ENCODE results near the gene PLCH1. TPM values are rescaled to one million over a fixed set of nuclear protein-coding genes. Genes with fewer than 3 reads are reported as not detected.

The PLCH1 gene
- total RNA-seq, 1 experiment from 2014 or later: 4.1 TPM

GRCh38 chr3:155453512-155453911, 291.4 kb downstream of the PLCH1 start:
- TF ChIP-seq EZH2phosphoT487 (IDR thresholded peaks at IDR 0.05; ENCODE audit: borderline replicate concordance, low read length) (no peak), EZH2 (IDR thresholded peaks at IDR 0.05; ENCODE audit: low read length, unreplicated experiment) (no peak), CTCF (conservative IDR thresholded peaks at IDR 0.05; ENCODE audit: low read depth, low read length) (no peak)
- no TSS peak for BruUV-seq (replicated peaks)
- Histone ChIP-seq H3K36me3 (ENCODE audit: low read depth, low read length) (no peaks in the 10 kb centered on the region), H4K20me1 (ENCODE audit: low read length) (no peaks in the 10 kb centered on the region), H3K9me2 (replicated peaks; ENCODE audit: low read length) (no peaks in the 10 kb centered on the region), H3K79me2 (ENCODE audit: low read length) (no peaks in the 10 kb centered on the region), H3F3A (ENCODE audit: low read length, unreplicated experiment) (no peaks in the 10 kb centered on the region), H3K4me1 (ENCODE audit: insufficient read depth, low read length) (no peaks in the 10 kb centered on the region), H2AFZ (ENCODE audit: low read length) (no peak overlapping the region), H3K27ac (ENCODE audit: low read length) (no peak overlapping the region), H3K9me3 (ENCODE audit: low read length) (no peaks in the 10 kb centered on the region), H3K9ac (ENCODE audit: low read length) (no peak overlapping the region), H3K27me3 (ENCODE audit: low read length) (no peaks in the 10 kb centered on the region), H3K4me3 (ENCODE audit: low read length) (no peak overlapping the region), H3K4me2 (ENCODE audit: low read length) (no peak overlapping the region)
- ATAC-seq: no peak
- DNase-seq: no peak
- POLR2A ChIA-PET (ENCODE audit: unreplicated experiment): no interaction called here
- intact Hi-C loops (cut with micrococcal nuclease): no loop called here
- CTCF ChIA-PET: no interaction called here

- Histone ChIP-seq H3F3A (ENCODE audit: low read length, unreplicated experiment) (no peaks in the 10 kb centered on the region), H3K27me3 (ENCODE audit: low read length) (no peaks in the 10 kb centered on the region), H2AFZ (ENCODE audit: low read length) (no peak overlapping the region), H4K20me1 (ENCODE audit: low read length) (no peaks in the 10 kb centered on the region), H3K79me2 (ENCODE audit: low read length) (no peaks in the 10 kb centered on the region), H3K4me3 (ENCODE audit: low read length) (no peak overlapping the region), H3K9me2 (replicated peaks; ENCODE audit: low read length) (no peaks in the 10 kb centered on the region), H3K27ac (ENCODE audit: low read length) (no peak overlapping the region), H3K9me3 (ENCODE audit: low read length) (no peaks in the 10 kb centered on the region), H3K4me1 (ENCODE audit: insufficient read depth, low read length) (no peaks in the 10 kb centered on the region), H3K4me2 (ENCODE audit: low read length) (no peak overlapping the region), H3K36me3 (ENCODE audit: low read depth, low read length) (no peaks in the 10 kb centered on the region), H3K9ac (ENCODE audit: low read length) (no peak overlapping the region)
- TF ChIP-seq EZH2phosphoT487 (IDR thresholded peaks at IDR 0.05; ENCODE audit: borderline replicate concordance, low read length): no peak
- no peak for TF ChIP-seq EZH2 (IDR thresholded peaks at IDR 0.05; ENCODE audit: low read length, unreplicated experiment)
- TF ChIP-seq CTCF (conservative IDR thresholded peaks at IDR 0.05; ENCODE audit: low read depth, low read length): no peak
- ChIA-PET CTCF (no interaction called here), POLR2A (ENCODE audit: unreplicated experiment) (no interaction called here)
- DNase-seq: no peak
- BruUV-seq (replicated peaks): no TSS peak
- intact Hi-C loops (cut with micrococcal nuclease): no loop called here
- ATAC-seq: no peak
Measured at GRCh38 chr3:155449613-155450267, 295.1 kb downstream of the PLCH1 start.

GRCh38 chr3:155448531-155448930, 296.3 kb downstream of the PLCH1 start:
- H3K9me3 ChIP-seq (ENCODE audit: low read length): no peaks in the 10 kb centered on the region
- no peak overlapping the region for H3K4me2 ChIP-seq (ENCODE audit: low read length)
- H3F3A ChIP-seq (ENCODE audit: low read length, unreplicated experiment): no peaks in the 10 kb centered on the region
- no peak for ATAC-seq
- DNase-seq: no peak
- TF ChIP-seq CTCF (conservative IDR thresholded peaks at IDR 0.05; ENCODE audit: low read depth, low read length): no peak
- TF ChIP-seq EZH2phosphoT487 (IDR thresholded peaks at IDR 0.05; ENCODE audit: borderline replicate concordance, low read length): no peak
- no peak for TF ChIP-seq EZH2 (IDR thresholded peaks at IDR 0.05; ENCODE audit: low read length, unreplicated experiment)
- H3K27me3 ChIP-seq (ENCODE audit: low read length): no peaks in the 10 kb centered on the region
- intact Hi-C loops (cut with micrococcal nuclease): no loop called here
- no peak overlapping the region for H3K27ac ChIP-seq (ENCODE audit: low read length)
- H3K4me1 ChIP-seq (ENCODE audit: insufficient read depth, low read length): no peaks in the 10 kb centered on the region
- no peak overlapping the region for H3K9ac ChIP-seq (ENCODE audit: low read length)
- no peaks in the 10 kb centered on the region for H4K20me1 ChIP-seq (ENCODE audit: low read length)
- no peak overlapping the region for H2AFZ ChIP-seq (ENCODE audit: low read length)
- no peak overlapping the region for H3K4me3 ChIP-seq (ENCODE audit: low read length)
- no TSS peak for BruUV-seq (replicated peaks)
- ChIA-PET POLR2A (ENCODE audit: unreplicated experiment) (no interaction called here), CTCF (no interaction called here)
- H3K9me2 ChIP-seq (replicated peaks; ENCODE audit: low read length): no peaks in the 10 kb centered on the region
- H3K79me2 ChIP-seq (ENCODE audit: low read length): no peaks in the 10 kb centered on the region
- no peaks in the 10 kb centered on the region for H3K36me3 ChIP-seq (ENCODE audit: low read depth, low read length)
